DND-41 (cell line): ENCODE data around the gene AGO3.

Experiments
- ATAC-seq: fragments of 200-7000 bp; cut with Tn5 transposase; 3 replicates; pipeline ENCODE4 v1.9.1; 2021; ENCODE audit warnings: low read depth; ENCODE audit not compliant: insufficient read depth
- DNase-seq: peaks from one replicate; pipeline ENCODE4 v3.0.0-alpha.2; 2020
- H2AFZ ChIP-seq: 2 replicates; pipeline ENCODE4 v1.6.0; 2012; ENCODE audit warnings: low read depth, low read length
- H3K27ac ChIP-seq: 2 replicates; pipeline ENCODE4 v1.5.1; 2012; ENCODE audit warnings: low read length, inconsistent platforms
- H3K27me3 ChIP-seq: fragments of 200-600 bp; sonication (generic); 2 replicates; pipeline ENCODE4 v1.6.0; 2012; ENCODE audit warnings: low read length, mild to moderate bottlenecking, inconsistent platforms; ENCODE audit not compliant: insufficient read depth, poor library complexity
- H3K36me3 ChIP-seq: 2 replicates; pipeline ENCODE4 v1.5.1; 2012; ENCODE audit warnings: low read length, inconsistent platforms; ENCODE audit not compliant: insufficient read depth
- H3K4me1 ChIP-seq: 2 replicates; pipeline ENCODE4 v1.5.1; 2012; ENCODE audit warnings: mild to moderate bottlenecking, low read length; ENCODE audit not compliant: insufficient read depth
- H3K4me2 ChIP-seq: 2 replicates; pipeline ENCODE4 v1.6.0; 2012; ENCODE audit warnings: mild to moderate bottlenecking, moderate library complexity, low read length, inconsistent platforms; ENCODE audit not compliant: insufficient read depth
- H3K4me3 ChIP-seq, 2 experiments: fragments of 200-600 bp in 1 of 2; shearing (Covaris generic) in 1 of 2; 2 replicates each; pipeline ENCODE4 v1.5.1; 2012 to 2016; ENCODE audit warnings: inconsistent platforms in 2 of 2, low read length in 2 of 2, mild to moderate bottlenecking in 2 of 2, low read depth in 1 of 2, moderate library complexity in 1 of 2
- H3K79me2 ChIP-seq: 2 replicates; pipeline ENCODE4 v1.6.0; 2012; ENCODE audit warnings: low read length, inconsistent platforms; ENCODE audit not compliant: insufficient read depth
- H3K9ac ChIP-seq: 2 replicates; pipeline ENCODE4 v1.6.0; 2012; ENCODE audit warnings: low read depth, mild to moderate bottlenecking, inconsistent platforms, low read length, moderate library complexity
- H3K9me3 ChIP-seq: 2 replicates; pipeline ENCODE4 v1.5.1; 2012; ENCODE audit warnings: low read length, moderate library complexity, mild to moderate bottlenecking, inconsistent platforms; ENCODE audit not compliant: insufficient read depth, severe bottlenecking
- H4K20me1 ChIP-seq: 2 replicates; pipeline ENCODE4 v1.6.0; 2012; ENCODE audit warnings: low read length; ENCODE audit not compliant: insufficient read depth
- CTCF ChIP-seq: IDR thresholded peaks from 2 replicates; pipeline ENCODE4 v1.5.1; 2012; ENCODE audit warnings: borderline replicate concordance, low read length, moderate library complexity, mild to moderate bottlenecking; ENCODE audit not compliant: poor library complexity, severe bottlenecking; ENCODE audit errors: extremely low read depth
- EZH2 ChIP-seq: IDR thresholded peaks from 3 replicates; pipeline ENCODE4 v1.6.1; 2012; ENCODE audit warnings: borderline replicate concordance, low read depth, mild to moderate bottlenecking, moderate library complexity, low read length, inconsistent platforms; ENCODE audit not compliant: severe bottlenecking

AGO3 gene

DNA sequence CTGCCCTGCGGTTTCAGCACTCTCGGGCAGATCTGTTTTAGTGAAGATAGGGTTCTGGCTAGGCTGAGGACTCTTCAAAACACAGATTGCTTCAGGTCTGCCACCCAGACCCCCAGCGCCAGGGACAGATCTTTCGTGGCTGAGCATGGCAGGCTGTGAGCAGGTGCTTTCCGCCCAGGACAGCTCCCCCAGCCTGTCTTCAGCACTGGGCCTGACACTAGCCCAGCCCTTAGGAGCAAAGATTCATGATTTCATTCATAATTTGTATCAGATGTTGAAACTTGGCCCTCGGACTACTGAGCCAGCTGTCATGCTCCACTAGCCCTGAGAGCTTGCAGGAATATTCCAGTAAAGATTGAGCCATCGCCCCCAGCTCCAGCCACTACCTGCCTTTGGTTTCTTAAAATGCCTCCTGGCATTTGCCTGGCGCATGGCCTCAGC, 163.7 kb downstream of the AGO3 start:
- H3K9ac ChIP-seq: no peak overlapping the region
- no peak overlapping the region for H3K4me2 ChIP-seq
- peaks cover 31% of the 10 kb centered on the region for H3K79me2 ChIP-seq
- no peak for ATAC-seq
- peaks cover 48% of the 10 kb centered on the region for H3K36me3 ChIP-seq
- TF ChIP-seq CTCF: no peak
- TF ChIP-seq EZH2: no peak
- H2AFZ ChIP-seq: no peak overlapping the region
- no peak overlapping the region for H3K27ac ChIP-seq
- H3K4me3 ChIP-seq: no peak overlapping the region
- H3K27me3 ChIP-seq: no peaks in the 10 kb centered on the region
- no peaks in the 10 kb centered on the region for H3K9me3 ChIP-seq
- peaks cover 27% of the 10 kb centered on the region for H3K4me1 ChIP-seq
- DNase-seq: no peak
- H4K20me1 ChIP-seq: peaks cover 25% of the 10 kb centered on the region

DNA sequence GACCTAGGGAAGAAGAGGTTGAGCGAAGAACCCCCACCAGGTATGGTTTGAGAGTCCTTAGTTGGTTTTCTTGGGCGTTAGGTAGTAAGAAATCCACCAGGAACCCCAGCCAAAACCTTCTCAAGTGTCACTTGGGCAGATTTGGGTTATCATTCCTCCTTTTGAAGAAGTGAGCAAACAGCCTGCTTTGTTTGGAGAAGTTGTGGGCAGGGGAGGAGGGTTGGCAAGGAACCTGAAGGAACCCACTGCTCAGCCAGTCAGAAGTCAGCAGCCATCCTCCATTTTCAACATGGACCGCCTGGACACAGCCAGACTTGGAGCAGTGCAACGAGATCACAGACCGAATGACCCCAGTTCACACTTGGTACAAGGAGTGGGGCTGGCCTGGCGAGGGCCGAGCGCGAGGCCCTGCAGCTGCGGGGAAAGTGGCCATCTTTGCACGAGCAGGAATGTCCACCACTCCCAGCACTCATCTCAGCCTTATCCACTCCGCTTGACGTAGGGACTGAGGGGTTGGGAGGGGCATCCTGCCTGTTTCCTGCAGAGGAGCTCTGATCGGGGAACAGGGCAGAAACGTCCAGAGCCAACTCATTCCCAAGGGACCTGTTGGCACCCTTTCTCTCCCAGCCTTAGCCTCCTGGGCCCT, 165.0 kb downstream of the AGO3 start:
- no peaks in the 10 kb centered on the region for H3K9me3 ChIP-seq
- H3K27ac ChIP-seq: no peak overlapping the region
- H3K4me3 ChIP-seq: no peak overlapping the region
- H4K20me1 ChIP-seq: peaks cover 24% of the 10 kb centered on the region
- no peak for TF ChIP-seq EZH2
- TF ChIP-seq CTCF: no peak
- H3K79me2 ChIP-seq: peaks cover 18% of the 10 kb centered on the region
- no peak overlapping the region for H2AFZ ChIP-seq
- no peak for DNase-seq
- H3K9ac ChIP-seq: no peak overlapping the region
- no peak overlapping the region for H3K4me2 ChIP-seq
- no peaks in the 10 kb centered on the region for H3K27me3 ChIP-seq
- no peak for ATAC-seq
- peaks cover 47% of the 10 kb centered on the region for H3K36me3 ChIP-seq
- H3K4me1 ChIP-seq: peaks cover 17% of the 10 kb centered on the region

DNA sequence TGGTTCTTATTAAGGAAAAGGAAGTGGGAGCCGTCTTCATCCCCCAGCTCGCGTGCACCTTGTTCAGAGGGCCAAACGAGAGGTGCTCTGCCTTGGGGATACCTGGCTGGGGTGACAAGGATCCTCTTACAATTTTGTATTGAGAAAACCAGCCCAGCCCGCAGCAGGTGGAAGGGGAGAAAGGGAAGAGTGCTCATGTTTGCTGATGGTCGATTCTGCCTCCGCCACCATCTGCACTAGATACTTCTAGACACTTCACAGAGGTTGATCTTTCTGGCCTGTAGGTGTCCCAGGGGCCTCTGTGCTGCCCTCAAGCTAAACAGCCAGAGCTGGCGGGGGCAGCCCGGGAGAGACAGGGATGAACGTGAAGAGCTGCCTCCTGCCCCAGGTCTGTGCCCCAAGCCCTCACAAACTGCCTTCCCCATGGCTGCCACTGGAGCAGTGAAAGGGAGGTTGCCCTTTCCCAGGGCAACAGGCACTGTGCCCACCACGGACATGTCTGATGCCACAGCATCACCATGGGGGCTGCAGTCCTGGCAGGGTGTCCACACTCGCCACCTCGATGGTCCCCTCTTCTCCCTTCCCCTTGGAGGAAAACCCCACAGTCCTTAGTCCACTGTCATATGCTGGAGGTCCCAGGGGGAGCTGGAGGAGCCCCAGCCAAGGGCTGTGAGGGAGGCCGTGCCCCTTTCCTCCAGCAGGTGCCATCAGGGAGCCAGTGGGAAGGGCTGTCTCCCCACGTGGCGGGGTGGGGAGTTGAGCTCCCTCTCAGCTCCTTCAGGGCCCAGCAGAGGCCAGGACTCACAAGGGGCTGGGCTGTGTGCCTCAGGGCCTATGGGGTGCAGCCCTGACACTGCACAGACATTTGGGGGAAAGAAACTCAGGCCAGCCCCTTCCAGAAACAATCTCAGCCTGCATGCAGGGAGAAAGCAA, 165.9 kb downstream of the AGO3 start:
- Histone ChIP-seq H3K27ac (no peak overlapping the region), H2AFZ (no peak overlapping the region), H3K9ac (no peak overlapping the region), H3K9me3 (no peaks in the 10 kb centered on the region), H3K4me3 (no peak overlapping the region), H3K36me3 (peaks cover 38% of the 10 kb centered on the region), H4K20me1 (peaks cover 18% of the 10 kb centered on the region), H3K4me1 (peaks cover 10% of the 10 kb centered on the region; the same call in 1 of the 2 replicates), H3K4me2 (no peak overlapping the region), H3K79me2 (peaks cover 9% of the 10 kb centered on the region), H3K27me3 (no peaks in the 10 kb centered on the region)
- DNase-seq: peak; percentile 35
- ATAC-seq: peak; percentile 53; the same call in 2 of the 3 replicates
- TF ChIP-seq CTCF (peak; percentile 48), EZH2 (no peak)
